ENCODE measurements around the gene PCDH8. TPM values are rescaled to one million over a fixed set of nuclear protein-coding genes. Genes with fewer than 3 reads are reported as not detected.

Gene PCDH8
- total and polyA plus RNA-seq, 10 of the 15 experiments (the other 5 are each of a cell fraction or from before 2014, with no cell fraction given) = 0.03 to 0.86 (median 0.45) TPM; not detected in 1

GRCh38 chr13:52864941-52865340 lies 16.5 kb upstream of the PCDH8 start:
- H3K9me3 ChIP-seq (replicated peaks; ENCODE audit: control insufficient read depth, insufficient read depth, low read length) = no peaks in the 10 kb centered on the region
- in situ Hi-C loops (cut with MboI) (no loop called here), intact Hi-C loops (cut with micrococcal nuclease; ENCODE audit: unreplicated experiment) (no loop called here)
- H3K36me3 ChIP-seq (ENCODE audit: control insufficient read depth in 2 of 2, insufficient read depth in 2 of 2, low read length in 1 of 2) = no peaks in the 10 kb centered on the region
- FAIRE-seq = no peak
- H3K79me2 ChIP-seq (ENCODE audit: control insufficient read depth, insufficient read depth, low read length) = no peaks in the 10 kb centered on the region
- no peaks in the 10 kb centered on the region for H4K20me1 ChIP-seq (ENCODE audit: control insufficient read depth, insufficient read depth)
- SMC1A ChIA-PET (ENCODE audit: uncharacterized antibody, unreplicated experiment) = interaction anchor here (0.7 to 1.8 kb wide), 4 partner anchors 21 to 207 kb away, joined by 3 to 7 read pairs (median 4); no protein-coding TSS in a partner anchor
- H3K27me3 ChIP-seq (replicated peaks in 1 of 2; ENCODE audit: control insufficient read depth in 2 of 2, insufficient read depth in 2 of 2, low read length in 1 of 2) = no peaks in the 10 kb centered on the region
- H3K27ac ChIP-seq (ENCODE audit: control insufficient read depth, insufficient read depth) = no peak overlapping the region
- H3K4me1 ChIP-seq (ENCODE audit: control insufficient read depth, insufficient read depth, low read length) = peaks cover 18% of the 10 kb centered on the region
- DNase-seq (ENCODE audit: low read depth, low spot score) = no peak
- CTCF ChIA-PET = interaction anchor here (0.9 to 2.8 kb wide), 8 partner anchors 10 to 103 kb away, joined by 3 to 15 read pairs (median 4); no protein-coding TSS in a partner anchor
- no peak overlapping the region for H3K4me2 ChIP-seq (ENCODE audit: control insufficient read depth, insufficient read depth)
- POLR2A ChIA-PET = no interaction called here
- ATAC-seq = no peak
- H2AFZ ChIP-seq (ENCODE audit: control insufficient read depth, low read depth, low read length) = no peak overlapping the region
- RAD21 ChIA-PET (ENCODE audit: unreplicated experiment) = interaction anchor here (1.8 kb wide), 1 partner anchor 103 kb away, joined by 9 read pairs; no protein-coding TSS in a partner anchor
- no TSS peak for BruUV-seq (replicated peaks)
- TF ChIP-seq EGR1 (IDR thresholded peaks at IDR 0.05; ENCODE audit: borderline replicate concordance in 1 of 2, low read depth in 2 of 2, low read length in 2 of 2) = no peak
- no peak for TF ChIP-seq SREBF2 (IDR thresholded peaks at IDR 0.05; ENCODE audit: low read length)
- TF ChIP-seq SREBF1 (IDR thresholded peaks at IDR 0.05; ENCODE audit: low read length) = no peak
- no peak for TF ChIP-seq RELB (IDR thresholded peaks at IDR 0.05; ENCODE audit: low read depth)
- TF ChIP-seq HSF1 (IDR thresholded peaks at IDR 0.05; ENCODE audit: low read depth, low read length) = no peak
- TF ChIP-seq CUX1 (IDR thresholded peaks at IDR 0.05; ENCODE audit: insufficient replicate concordance, low read depth, low read length) = no peak
- H3K4me3 ChIP-seq = no peak overlapping the region
- 0% methylated on average over 1 of the region's 1 CpG for WGBS (ENCODE audit: insufficient coverage, insufficient replicate concordance, low lambda C conversion rate, missing lambda C conversion rate)
- no peak overlapping the region for H3K9ac ChIP-seq (ENCODE audit: control insufficient read depth, insufficient read depth, low read length)

All from GM12878 (cell line).